Measurements from ENCODE around the gene SLC50A1. TPM values are rescaled to one million over a fixed set of nuclear protein-coding genes. Genes with fewer than 3 reads are reported as not detected.

The SLC50A1 gene
- total RNA-seq, 1 donor from 2014 or later: 9.4 TPM

DNA sequence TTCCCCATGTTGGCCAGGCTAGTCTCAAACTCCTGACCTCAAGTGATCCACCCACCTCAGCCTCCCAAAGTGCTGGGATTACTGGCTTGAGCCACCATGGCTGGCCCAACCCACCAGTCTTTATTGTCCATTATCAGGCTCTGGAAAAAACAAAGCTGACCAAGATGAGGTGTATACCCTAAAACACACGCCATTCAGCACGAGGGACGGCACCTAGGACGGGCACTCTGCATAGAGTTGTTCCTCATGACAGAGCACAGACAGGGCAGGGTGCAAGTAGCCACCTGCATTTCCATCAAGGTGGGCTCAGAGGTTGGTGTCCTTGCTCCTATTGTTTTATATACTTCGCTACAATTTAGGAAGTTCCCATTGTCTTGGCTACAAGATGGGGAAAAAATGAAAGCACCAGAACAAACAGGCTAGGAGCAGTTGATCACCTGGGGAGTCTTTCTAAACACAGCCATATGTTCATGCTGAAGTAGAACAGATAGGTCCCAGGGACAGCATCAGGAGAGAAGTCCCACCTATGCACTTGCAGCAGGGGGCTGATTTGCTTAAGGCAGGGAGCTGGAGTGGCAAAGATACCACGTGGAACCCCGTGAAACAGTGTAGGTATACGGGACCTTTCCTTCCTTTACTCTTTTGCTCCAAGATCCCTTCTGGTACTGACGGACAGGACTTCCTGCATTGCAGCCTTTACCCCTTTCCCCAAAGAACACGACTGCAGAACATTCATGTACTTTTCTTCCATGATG is 33.0 kb downstream of the SLC50A1 start:
- H3K4me3 ChIP-seq: no peak overlapping the region
- H3K27ac ChIP-seq: no peak overlapping the region
- H3K4me1 ChIP-seq: peaks cover 7 to 11% of the 10 kb centered on the region in 2 donors
- no peaks in the 10 kb centered on the region for H3K9me3 ChIP-seq
- DNase-seq (ENCODE audit: low spot score in 2 of 2): no peak
- intact Hi-C loops (cut with DNase I): loop anchor here (1.0 kb wide), 1 partner anchor 77 kb away; no protein-coding TSS in a partner anchor
- no peaks in the 10 kb centered on the region for H3K27me3 ChIP-seq
- no peak for TF ChIP-seq CTCF (IDR thresholded peaks at IDR 0.05)
- peaks cover 7 to 24% of the 10 kb centered on the region in 2 donors for H3K36me3 ChIP-seq

DNA sequence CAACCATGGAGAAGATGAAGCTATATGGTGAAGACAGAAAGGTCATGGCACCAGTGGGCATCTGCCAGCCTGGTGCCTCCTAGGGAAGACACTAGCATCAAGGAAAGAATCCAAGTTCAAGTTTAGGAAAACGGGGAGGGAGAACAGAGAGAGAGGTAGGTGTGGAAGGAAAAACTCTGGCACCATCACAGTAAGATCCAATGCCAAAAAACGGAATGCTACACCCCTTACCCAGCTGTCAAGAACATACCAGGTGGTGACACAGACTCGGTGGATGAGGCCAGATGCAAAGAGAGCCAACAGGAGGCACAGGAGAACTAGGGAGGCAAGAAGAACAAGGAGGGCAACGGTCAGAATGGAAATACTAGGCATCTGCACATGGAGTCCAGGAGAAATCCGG is 33.9 kb downstream of the SLC50A1 start:
- Histone ChIP-seq H3K4me1 (peaks cover 14 to 16% of the 10 kb centered on the region in 2 donors), H3K9me3 (no peaks in the 10 kb centered on the region), H3K4me3 (no peak overlapping the region), H3K27ac (no peak overlapping the region), H3K27me3 (no peaks in the 10 kb centered on the region), H3K36me3 (peaks cover 7 to 24% of the 10 kb centered on the region in 2 donors)
- no peak for TF ChIP-seq CTCF (IDR thresholded peaks at IDR 0.05)
- intact Hi-C loops (cut with DNase I): no loop called here
- DNase-seq (ENCODE audit: low spot score in 2 of 2): no peak

GRCh38 chr1:155170101-155170785 is 34.6 kb downstream of the SLC50A1 start:
- intact Hi-C loops (cut with DNase I): loop anchor here (5.0 kb wide), 1 partner anchor 43 kb away; the partner anchor contains the start of gene EFNA1
- Histone ChIP-seq H3K36me3 (peaks cover 7 to 24% of the 10 kb centered on the region in 2 donors), H3K27me3 (no peaks in the 10 kb centered on the region), H3K4me1 (peaks cover 14 to 18% of the 10 kb centered on the region in 2 donors), H3K4me3 (no peak overlapping the region), H3K27ac (no peak overlapping the region), H3K9me3 (no peaks in the 10 kb centered on the region)
- no peak for DNase-seq (ENCODE audit: low spot score in 2 of 2)
- TF ChIP-seq CTCF (IDR thresholded peaks at IDR 0.05): no peak

DNA sequence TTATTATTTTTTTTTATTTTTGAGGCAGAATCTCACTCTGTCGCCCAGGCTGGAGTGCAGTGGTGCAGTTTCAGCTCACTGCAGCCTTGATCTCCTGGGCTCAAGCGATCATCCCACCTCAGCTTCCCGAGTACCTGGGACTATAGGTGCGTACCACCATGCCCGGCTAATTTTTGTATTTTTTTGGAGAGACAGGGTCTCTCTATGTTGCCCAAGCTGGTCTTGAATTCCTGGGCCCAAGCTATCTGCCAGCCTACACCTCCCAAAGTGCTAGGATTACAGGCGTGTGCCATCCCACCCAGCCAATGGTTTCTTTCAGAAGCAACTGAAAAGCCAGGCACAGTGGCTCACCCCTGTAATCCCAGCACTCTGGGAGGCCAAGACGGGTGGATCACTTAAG is 35.2 kb downstream of the SLC50A1 start:
- H3K4me3 ChIP-seq: no peak overlapping the region
- intact Hi-C loops (cut with DNase I): loop anchor here (5.0 kb wide), 1 partner anchor 44 kb away; the partner anchor contains the start of gene EFNA1
- no peak overlapping the region for H3K27ac ChIP-seq
- no peaks in the 10 kb centered on the region for H3K27me3 ChIP-seq
- TF ChIP-seq CTCF (IDR thresholded peaks at IDR 0.05): no peak
- H3K36me3 ChIP-seq: peaks cover 7 to 24% of the 10 kb centered on the region in 2 donors
- no peak for DNase-seq (ENCODE audit: low spot score in 2 of 2)
- peaks cover 14 to 18% of the 10 kb centered on the region in 2 donors for H3K4me1 ChIP-seq
- no peaks in the 10 kb centered on the region for H3K9me3 ChIP-seq

GRCh38 chr1:155171836-155172731 is 36.4 kb downstream of the SLC50A1 start:
- H3K9me3 ChIP-seq: no peaks in the 10 kb centered on the region
- peak overlapping the region; percentile 76 to 84 for H3K4me3 ChIP-seq
- no peaks in the 10 kb centered on the region for H3K27me3 ChIP-seq
- no peak for TF ChIP-seq CTCF (IDR thresholded peaks at IDR 0.05)
- peaks cover 7 to 24% of the 10 kb centered on the region in 2 donors for H3K36me3 ChIP-seq
- H3K27ac ChIP-seq: peak overlapping the region; percentile 92 to 93
- intact Hi-C loops (cut with DNase I): loop anchor here (5.0 kb wide), 1 partner anchor 45 kb away; the partner anchor contains the start of gene EFNA1
- H3K4me1 ChIP-seq: peaks cover 14 to 18% of the 10 kb centered on the region in 2 donors
- DNase-seq (ENCODE audit: low spot score in 2 of 2): no peak
